HepG2 (cell line): Measurements from ENCODE around the gene CUL9. TPM values are rescaled to one million over a fixed set of nuclear protein-coding genes. Genes with fewer than 3 reads are reported as not detected.
A peak's percentile ranks its signal among the peaks of the same experiment; 100 is the strongest.

ENCODE experiments used
- FOXO1 ChIP-seq: sonication (generic); formaldehyde crosslinking; IDR thresholded peaks from 2 replicates; pipeline ENCODE4 v1.4.0; 2020; ENCODE audit warnings: missing genetic modification reagents
- HIVEP1 ChIP-seq: sonication (generic); formaldehyde crosslinking; IDR thresholded peaks from 2 replicates; pipeline ENCODE4 v1.4.0; 2020; ENCODE audit warnings: mild to moderate bottlenecking, missing genetic modification reagents
- HNRNPK ChIP-seq: fragments of 200-400 bp; formaldehyde crosslinking; IDR thresholded peaks from 2 replicates; pipeline ENCODE4 v1.6.1; 2018; ENCODE audit warnings: low read length, low read depth, moderate library complexity, mild to moderate bottlenecking; ENCODE audit not compliant: poor library complexity, severe bottlenecking
- HNRNPUL1 ChIP-seq: fragments of 200-400 bp; formaldehyde crosslinking; IDR thresholded peaks from 2 replicates; pipeline ENCODE4 v1.6.1; 2017; ENCODE audit warnings: low read depth, mild to moderate bottlenecking, low read length, moderate library complexity
- KLF6 ChIP-seq: IDR thresholded peaks from 2 replicates; pipeline ENCODE4 v1.8.0; 2016; ENCODE audit warnings: missing biosample characterization, missing genetic modification reagents
- LCORL ChIP-seq, 2 experiments: fragments of 450-650 bp in 1 of 2; sonication (generic) in 1 of 2; formaldehyde crosslinking in 1 of 2; IDR thresholded peaks; 2 replicates each; pipeline versions ENCODE4 v1.5.0 to v1.6.1; 2017 to 2020; ENCODE audit warnings: antibody characterized with exemption in 1 of 2, missing genetic modification reagents in 1 of 2
- MTA1 ChIP-seq: sonication (generic); formaldehyde crosslinking; IDR thresholded peaks from 2 replicates; pipeline ENCODE4 v1.4.0; 2020; ENCODE audit warnings: missing genetic modification reagents, mild to moderate bottlenecking, borderline replicate concordance
- NCOA1 ChIP-seq: sonication (generic); formaldehyde crosslinking; IDR thresholded peaks from 2 replicates; pipeline ENCODE4 v1.9.0; 2021; ENCODE audit warnings: missing genetic modification reagents
- SKI ChIP-seq: fragments of 450-650 bp; IDR thresholded peaks from one replicate; pipeline ENCODE4 v1.6.1; 2018; ENCODE audit warnings: mild to moderate bottlenecking; ENCODE audit not compliant: partially characterized antibody
- TCF7L2 ChIP-seq: IDR thresholded peaks from 2 replicates; pipeline ENCODE4 v1.6.1; 2011; ENCODE audit warnings: mild to moderate bottlenecking, low read depth, low read length, moderate library complexity
- XRCC5 ChIP-seq: fragments of 200-400 bp; formaldehyde crosslinking; optimal IDR thresholded peaks from 2 replicates; pipeline ENCODE3; 2017; ENCODE audit warnings: mild to moderate bottlenecking, low read length
- YEATS2 ChIP-seq: sonication (generic); formaldehyde crosslinking; IDR thresholded peaks from 2 replicates; pipeline ENCODE4 v1.4.0; 2020; ENCODE audit warnings: missing genetic modification reagents, borderline replicate concordance
- ZBTB21 ChIP-seq: sonication (generic); formaldehyde crosslinking; IDR thresholded peaks from 2 replicates; pipeline ENCODE4 v1.4.0; 2020; ENCODE audit warnings: missing genetic modification reagents
- ZNF138 ChIP-seq: sonication (generic); formaldehyde crosslinking; IDR thresholded peaks from 2 replicates; pipeline ENCODE4 v1.5.0; 2020; ENCODE audit warnings: mild to moderate bottlenecking, low read depth, missing genetic modification reagents
- ZNF142 ChIP-seq: sonication (generic); formaldehyde crosslinking; IDR thresholded peaks from 2 replicates; pipeline ENCODE4 v1.4.0; 2020; ENCODE audit warnings: missing genetic modification reagents
- ZNF263 ChIP-seq: sonication (generic); formaldehyde crosslinking; IDR thresholded peaks from 2 replicates; pipeline ENCODE4 v1.4.0; 2020; ENCODE audit warnings: missing genetic modification reagents
- ZNF335 ChIP-seq: sonication (generic); formaldehyde crosslinking; IDR thresholded peaks from 2 replicates; pipeline ENCODE4 v1.4.0; 2020; ENCODE audit warnings: missing genetic modification reagents
- ZNF414 ChIP-seq: sonication (generic); formaldehyde crosslinking; IDR thresholded peaks from 2 replicates; pipeline ENCODE4 v1.5.0; 2020; ENCODE audit warnings: missing genetic modification reagents
- ZNF501 ChIP-seq: sonication (generic); formaldehyde crosslinking; IDR thresholded peaks from 2 replicates; pipeline ENCODE4 v1.5.1; 2020; ENCODE audit warnings: mild to moderate bottlenecking, moderate library complexity, missing genetic modification reagents
- ZNF543 ChIP-seq: sonication (generic); formaldehyde crosslinking; IDR thresholded peaks from 2 replicates; pipeline ENCODE4 v1.4.0; 2020; ENCODE audit warnings: mild to moderate bottlenecking, missing genetic modification reagents
- ZNF567 ChIP-seq: sonication (generic); formaldehyde crosslinking; IDR thresholded peaks from 2 replicates; pipeline ENCODE4 v1.8.1; 2023; ENCODE audit warnings: mild to moderate bottlenecking, missing genetic modification reagents, borderline replicate concordance
- ZNF747 ChIP-seq: sonication (generic); formaldehyde crosslinking; IDR thresholded peaks from 2 replicates; pipeline ENCODE4 v1.8.1; 2023; ENCODE audit warnings: missing genetic modification reagents, mild to moderate bottlenecking, borderline replicate concordance
- ZNF883 ChIP-seq: sonication (generic); formaldehyde crosslinking; IDR thresholded peaks from 2 replicates; pipeline ENCODE4 v1.5.1; 2020; ENCODE audit warnings: mild to moderate bottlenecking, missing genetic modification reagents; ENCODE audit errors: not compliant biosample characterization
- ZNF891 ChIP-seq: sonication (generic); formaldehyde crosslinking; IDR thresholded peaks from 2 replicates; pipeline ENCODE4 v1.5.0; 2020; ENCODE audit warnings: mild to moderate bottlenecking, missing genetic modification reagents
- polyA plus RNA-seq, 8 experiments: library from polyadenylated mRNA; depleted of rRNA in 3 of 8; stranded (reverse) in 7 of 8; unstranded in 1 of 8; fragments of >200 nt; fragmentation: Illumina TruSeq in 4 of 8; extraction: Trizol in 4 of 8; gene quantifications; 2 replicates each; pipeline versions ENCODE4 v1.2.1 to v1.2.3, GENCODE V29; 2011 to 2016; ENCODE audit warnings: low read depth in 4 of 8, missing spikeins in 1 of 8, mixed read lengths in 1 of 8; ENCODE audit not compliant: insufficient read depth in 1 of 8
- total RNA-seq, 5 experiments: library from RNA; depleted of rRNA; stranded (reverse); fragments of >200 nt; fragmentation: Illumina TruSeq; extraction: Trizol; gene quantifications; 2 replicates each; pipeline ENCODE4 v1.2.3, GENCODE V29; 2016; ENCODE audit warnings: low read depth in 1 of 5

The CUL9 gene
- total and polyA plus RNA-seq, 2 of the 13 experiments (the other 11 are each of a cell fraction or from before 2014, with no cell fraction given) = 11.4 to 13.7 TPM

DNA sequence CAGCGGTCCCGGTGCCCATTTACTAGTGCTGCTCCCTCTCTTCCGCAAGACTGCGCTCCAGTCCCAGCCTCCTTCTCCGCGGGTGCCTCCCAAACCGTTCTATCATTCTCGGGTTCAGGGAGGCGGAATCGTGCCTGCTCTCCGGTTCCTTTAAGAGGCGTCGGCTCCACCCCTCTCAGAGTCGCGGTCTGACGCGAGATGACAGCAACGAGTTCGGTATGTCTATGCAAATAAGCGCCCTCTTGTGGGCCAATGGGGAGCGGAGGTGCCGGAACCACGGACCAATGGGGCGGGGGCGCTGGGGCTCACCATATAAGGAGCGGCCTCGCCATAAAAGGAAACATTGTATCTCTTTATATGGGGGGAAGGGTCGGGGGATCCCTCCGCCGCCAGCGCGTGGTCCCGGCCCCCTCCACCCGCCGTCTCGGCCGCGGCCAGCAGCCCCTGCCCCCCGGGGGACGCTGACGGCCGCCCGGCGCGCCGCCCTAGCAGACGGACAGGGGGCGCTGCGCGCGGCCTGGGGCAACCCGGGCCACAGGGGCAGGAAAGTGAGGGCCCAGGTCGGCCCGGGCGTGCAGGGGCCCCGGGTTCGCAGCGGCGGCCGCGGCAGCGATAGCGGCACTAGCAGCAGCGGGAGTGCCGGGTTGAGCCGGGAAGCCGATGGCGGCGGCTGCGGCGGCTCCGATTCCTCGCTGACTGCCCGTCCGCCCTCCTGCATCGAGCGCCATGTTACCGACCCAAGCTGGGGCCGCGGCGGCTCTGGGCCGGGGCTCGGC, 10.9 kb upstream of the CUL9 start, which contains the start of gene SRF (continued):
- peak; percentile 51; the same call in 1 of the 2 replicates for TF ChIP-seq ZBTB21
- peak; percentile 34; the same call in 1 of the 2 replicates for TF ChIP-seq LCORL (IDR thresholded peaks at IDR 0.05)
- no peak for TF ChIP-seq LCORL (CRISPR knock-in tag; IDR thresholded peaks at IDR 0.05)
- TF ChIP-seq ZNF414 (CRISPR knock-in tag) = 0 out of 2 replicates have a peak, but pooled peaks have one; percentile 13
- 0 out of 2 replicates have a peak, but pooled peaks have one; percentile 52 for TF ChIP-seq KLF6 (CRISPR knock-in tag)
- peak; percentile 11; the same call in 1 of the 2 replicates for TF ChIP-seq ZNF747 (CRISPR knock-in tag)
- TF ChIP-seq ZNF567 = peak; percentile 61; the same call in 1 of the 2 replicates
- no peak; the same call in 1 of the 2 replicates for TF ChIP-seq YEATS2 (CRISPR knock-in tag)
- TF ChIP-seq HNRNPK = no peak
- TF ChIP-seq XRCC5 = peak; percentile 75
- no peak for TF ChIP-seq ZNF883
- no peak for TF ChIP-seq NCOA1 (CRISPR knock-in tag)
- no peak for TF ChIP-seq TCF7L2
- peak; percentile 99 for TF ChIP-seq ZNF501 (CRISPR knock-in tag)
- no peak for TF ChIP-seq ZNF335 (CRISPR knock-in tag)
- peak; percentile 38; the same call in 1 of the 2 replicates for TF ChIP-seq ZNF142 (CRISPR knock-in tag)
- peak; percentile 66; the same call in 1 of the 2 replicates for TF ChIP-seq ZNF263
- TF ChIP-seq ZNF891 (CRISPR knock-in tag) = no peak; the same call in 1 of the 2 replicates
- TF ChIP-seq MTA1 (CRISPR knock-in tag) = 0 out of 2 replicates have a peak, but pooled peaks have one; percentile 73
- TF ChIP-seq FOXO1 (CRISPR knock-in tag) = peak; percentile 68
- TF ChIP-seq SKI = peak; percentile 96
- no peak; the same call in 1 of the 2 replicates for TF ChIP-seq ZNF138
- no peak; the same call in none of the 2 replicates for TF ChIP-seq ZNF543 (CRISPR knock-in tag)
- TF ChIP-seq HNRNPUL1 = no peak
- TF ChIP-seq HIVEP1 (CRISPR knock-in tag) = peak; percentile 98
